Measurements from ENCODE around the gene IL24.

The IL24 gene

GRCh38 chr1:206886831-206887230, 10.4 kb upstream of the IL24 start:
- DNase-seq (ENCODE audit: extremely low read depth, insufficient read length) = no peak
- Histone ChIP-seq H3K36me3 (ENCODE audit: control insufficient read depth, insufficient read depth, low read length) (no peaks in the 10 kb centered on the region), H3K27me3 (replicated peaks; ENCODE audit: control insufficient read depth, insufficient read depth, low read length) (no peaks in the 10 kb centered on the region; the same call in 1 of the 2 replicates), H3K4me3 (replicated peaks; ENCODE audit: low read depth, low read length) (no peak overlapping the region)
- TF ChIP-seq CTCF (IDR thresholded peaks at IDR 0.05; ENCODE audit: insufficient read depth, low read length, poor library complexity, severe bottlenecking) = no peak

GRCh38 chr1:206887701-206888100, 9.5 kb upstream of the IL24 start:
- Histone ChIP-seq H3K4me3 (replicated peaks; ENCODE audit: low read depth, low read length) (no peak overlapping the region), H3K27me3 (replicated peaks; ENCODE audit: control insufficient read depth, insufficient read depth, low read length) (no peaks in the 10 kb centered on the region; the same call in 1 of the 2 replicates), H3K36me3 (ENCODE audit: control insufficient read depth, insufficient read depth, low read length) (no peaks in the 10 kb centered on the region)
- no peak for DNase-seq (ENCODE audit: extremely low read depth, insufficient read length)
- no peak for TF ChIP-seq CTCF (IDR thresholded peaks at IDR 0.05; ENCODE audit: insufficient read depth, low read length, poor library complexity, severe bottlenecking)

- Histone ChIP-seq H3K4me3 (replicated peaks; ENCODE audit: low read depth, low read length) (no peak overlapping the region), H3K36me3 (ENCODE audit: control insufficient read depth, insufficient read depth, low read length) (no peaks in the 10 kb centered on the region), H3K27me3 (replicated peaks; ENCODE audit: control insufficient read depth, insufficient read depth, low read length) (no peaks in the 10 kb centered on the region; the same call in 1 of the 2 replicates)
- no peak for DNase-seq (ENCODE audit: extremely low read depth, insufficient read length)
- no peak for TF ChIP-seq CTCF (IDR thresholded peaks at IDR 0.05; ENCODE audit: insufficient read depth, low read length, poor library complexity, severe bottlenecking)
Measured at GRCh38 chr1:206890125-206891060, 6.8 kb upstream of the IL24 start.

GRCh38 chr1:206891412-206891811, 5.8 kb upstream of the IL24 start:
- Histone ChIP-seq H3K27me3 (replicated peaks; ENCODE audit: control insufficient read depth, insufficient read depth, low read length) (no peaks in the 10 kb centered on the region; the same call in 1 of the 2 replicates), H3K36me3 (ENCODE audit: control insufficient read depth, insufficient read depth, low read length) (no peaks in the 10 kb centered on the region), H3K4me3 (replicated peaks; ENCODE audit: low read depth, low read length) (no peak overlapping the region)
- no peak for TF ChIP-seq CTCF (IDR thresholded peaks at IDR 0.05; ENCODE audit: insufficient read depth, low read length, poor library complexity, severe bottlenecking)
- no peak for DNase-seq (ENCODE audit: extremely low read depth, insufficient read length)

GRCh38 chr1:206892351-206892984, 4.8 kb upstream of the IL24 start:
- no peaks in the 10 kb centered on the region; the same call in 1 of the 2 replicates for H3K27me3 ChIP-seq (replicated peaks; ENCODE audit: control insufficient read depth, insufficient read depth, low read length)
- no peak for DNase-seq (ENCODE audit: extremely low read depth, insufficient read length)
- no peak overlapping the region for H3K4me3 ChIP-seq (replicated peaks; ENCODE audit: low read depth, low read length)
- TF ChIP-seq CTCF (IDR thresholded peaks at IDR 0.05; ENCODE audit: insufficient read depth, low read length, poor library complexity, severe bottlenecking) = no peak
- H3K36me3 ChIP-seq (ENCODE audit: control insufficient read depth, insufficient read depth, low read length) = no peaks in the 10 kb centered on the region

Data from GM06990 (cell line).